HG03432 (cell line): Measurements from ENCODE around the gene DDX50.
"Not testable (repeated sequence)": the region's sequence is repeated elsewhere in the genome, so short reads cannot be mapped to it uniquely, and the experiment has no call there.

Source experiments
- ATAC-seq: cut with Tn5 transposase; IDR thresholded peaks from one replicate; pipeline ENCODE4 v1.9.1; 2021; ENCODE audit warnings: mild to moderate bottlenecking, moderate library complexity; ENCODE audit not compliant: unreplicated experiment

The DDX50 gene

DNA sequence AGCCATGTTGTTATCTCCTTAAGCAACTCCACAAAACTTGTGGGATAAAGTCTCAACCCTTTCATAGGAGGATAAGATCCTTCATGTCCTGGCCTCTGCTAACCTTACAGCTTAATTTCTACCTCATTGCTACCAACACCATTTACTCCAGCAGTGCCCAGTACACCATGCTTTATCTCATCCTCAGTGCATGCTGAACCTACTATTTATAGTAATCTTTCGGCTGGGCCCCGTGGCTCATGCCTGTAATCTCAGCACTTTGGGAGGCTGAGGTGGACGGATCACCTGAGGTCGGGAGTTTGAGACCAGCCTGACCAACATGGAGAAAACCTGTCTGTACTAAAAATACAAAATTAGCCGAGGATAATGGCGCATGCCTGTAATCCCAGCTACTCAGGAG, 78.6 kb downstream of the DDX50 start:
- not testable (repeated sequence) for ATAC-seq

DNA sequence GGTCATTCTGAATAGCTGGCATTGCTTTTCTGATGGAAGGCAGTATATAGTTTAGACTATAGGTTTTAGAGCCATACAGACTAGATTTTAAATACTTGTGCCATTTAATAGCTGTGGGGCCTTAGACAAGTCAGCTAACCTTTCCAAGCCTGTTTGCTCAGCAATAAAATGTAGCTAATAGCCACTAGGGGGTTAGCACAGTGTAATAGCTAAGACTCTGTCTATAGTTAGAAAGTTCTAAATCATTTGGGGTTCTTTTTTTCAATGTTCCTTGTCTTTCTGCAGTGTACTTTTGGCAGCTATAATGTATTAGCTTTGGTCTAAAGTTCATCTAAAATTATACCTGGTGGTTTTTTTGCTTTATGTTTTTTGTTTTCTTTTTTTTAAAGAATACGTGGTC, 80.0 kb downstream of the DDX50 start:
- ATAC-seq, result no peak

DNA sequence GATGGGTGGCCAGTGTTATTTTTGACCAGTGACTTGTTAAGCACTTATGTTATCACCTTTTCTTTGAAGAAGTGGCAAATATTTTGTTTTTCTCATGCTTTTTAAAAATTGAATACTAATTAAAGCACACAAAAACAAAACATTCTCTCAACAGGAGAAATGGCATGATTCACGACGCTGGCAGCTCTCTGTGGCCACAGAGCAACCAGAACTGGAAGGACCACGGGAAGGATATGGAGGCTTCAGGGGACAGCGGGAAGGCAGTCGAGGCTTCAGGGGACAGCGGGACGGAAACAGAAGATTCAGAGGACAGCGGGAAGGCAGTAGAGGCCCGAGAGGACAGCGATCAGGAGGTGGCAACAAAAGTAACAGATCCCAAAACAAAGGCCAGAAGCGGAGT, 81.3 kb downstream of the DDX50 start:
- no peak for ATAC-seq

DNA sequence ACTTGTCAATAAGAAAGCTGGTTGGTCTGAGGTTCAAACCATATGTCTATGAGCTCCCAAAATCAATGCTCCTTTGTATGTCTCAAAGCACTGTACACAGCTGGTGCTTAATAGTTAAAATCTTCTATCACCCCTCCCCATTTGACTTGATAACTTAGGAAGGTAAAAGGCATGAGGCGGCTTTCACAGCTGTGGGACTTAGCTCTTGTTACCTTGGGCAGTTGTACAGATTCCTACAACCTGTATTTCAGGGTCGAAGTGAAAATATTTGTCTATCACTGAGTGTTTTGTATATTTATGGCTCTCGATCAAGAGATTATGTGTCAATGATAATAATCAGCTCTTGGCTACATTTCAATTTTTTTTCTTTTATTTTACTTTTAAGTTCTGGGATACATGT, 86.5 kb downstream of the DDX50 start:
- ATAC-seq, result no peak

DNA sequence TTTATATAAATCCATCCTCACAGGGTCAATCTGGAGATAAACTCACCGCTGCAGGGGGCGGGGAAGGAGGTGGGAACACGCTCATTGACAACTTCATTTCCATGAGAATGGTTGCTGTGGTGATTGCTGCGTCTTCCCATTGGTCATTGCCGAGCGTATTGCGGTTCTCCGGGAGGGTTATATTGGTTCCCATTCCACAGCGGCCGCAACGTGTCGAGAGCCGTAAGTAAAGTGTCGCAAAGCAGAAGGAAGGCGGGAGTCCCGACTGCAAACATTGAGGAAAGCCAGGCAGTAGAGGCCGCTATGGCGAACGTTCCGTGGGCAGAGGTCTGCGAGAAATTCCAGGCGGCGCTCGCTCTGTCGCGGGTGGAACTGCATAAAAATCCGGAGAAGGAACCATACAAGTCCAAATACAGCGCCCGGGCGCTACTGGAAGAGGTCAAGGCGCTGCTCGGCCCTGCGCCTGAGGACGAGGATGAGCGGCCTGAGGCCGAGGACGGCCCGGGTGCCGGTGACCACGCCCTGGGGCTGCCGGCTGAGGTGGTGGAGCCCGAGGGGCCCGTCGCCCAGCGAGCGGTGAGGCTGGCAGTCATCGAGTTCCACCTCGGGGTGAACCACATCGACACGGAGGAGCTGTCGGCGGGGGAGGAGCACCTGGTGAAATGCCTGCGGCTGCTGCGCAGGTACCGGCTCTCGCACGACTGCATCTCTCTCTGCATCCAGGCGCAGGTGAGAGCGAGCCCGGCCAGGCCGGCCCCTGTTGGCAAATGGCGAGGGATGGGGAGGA, 87.6 kb downstream of the DDX50 start, which contains the start of gene KIFBP:
KIFBP (plus strand) TSS at position 274 of the 787 bp plus-strand sequence; CDS start at position 304, 30 bp downstream.
- peak; percentile 84 for ATAC-seq

DNA sequence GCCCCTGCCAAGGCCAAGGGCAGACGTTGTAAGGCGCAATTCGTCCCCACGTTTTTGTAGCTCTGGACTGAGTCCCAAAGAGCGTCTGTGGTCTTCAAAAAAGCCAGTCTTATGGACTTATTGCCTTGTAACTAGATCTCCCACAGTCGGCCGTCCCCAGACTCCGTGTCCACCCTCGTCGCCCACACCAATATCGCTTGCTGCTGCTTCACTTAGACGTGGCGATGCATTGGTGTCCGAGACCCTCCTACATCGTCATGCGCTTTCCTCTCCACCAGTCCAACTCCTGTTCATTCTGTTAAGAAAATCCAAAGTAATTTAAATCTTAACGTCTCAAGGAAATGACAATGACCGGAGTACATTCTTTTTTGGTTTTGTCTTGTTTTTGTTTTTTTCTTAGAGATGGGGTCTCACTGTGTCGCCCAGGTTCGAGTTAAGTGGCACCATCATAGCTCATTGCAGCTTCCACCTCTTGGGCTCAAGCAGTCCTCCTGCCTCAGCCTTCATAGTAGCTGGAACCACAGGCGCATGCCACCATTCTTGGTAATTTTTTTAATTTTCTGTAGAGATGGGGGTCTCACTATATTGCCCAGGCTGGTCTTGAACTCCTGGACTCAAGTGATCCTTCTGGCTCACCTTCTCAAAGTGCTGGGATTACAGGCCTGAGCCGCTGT, 88.3 kb downstream of the DDX50 start:
- ATAC-seq, result no peak

DNA sequence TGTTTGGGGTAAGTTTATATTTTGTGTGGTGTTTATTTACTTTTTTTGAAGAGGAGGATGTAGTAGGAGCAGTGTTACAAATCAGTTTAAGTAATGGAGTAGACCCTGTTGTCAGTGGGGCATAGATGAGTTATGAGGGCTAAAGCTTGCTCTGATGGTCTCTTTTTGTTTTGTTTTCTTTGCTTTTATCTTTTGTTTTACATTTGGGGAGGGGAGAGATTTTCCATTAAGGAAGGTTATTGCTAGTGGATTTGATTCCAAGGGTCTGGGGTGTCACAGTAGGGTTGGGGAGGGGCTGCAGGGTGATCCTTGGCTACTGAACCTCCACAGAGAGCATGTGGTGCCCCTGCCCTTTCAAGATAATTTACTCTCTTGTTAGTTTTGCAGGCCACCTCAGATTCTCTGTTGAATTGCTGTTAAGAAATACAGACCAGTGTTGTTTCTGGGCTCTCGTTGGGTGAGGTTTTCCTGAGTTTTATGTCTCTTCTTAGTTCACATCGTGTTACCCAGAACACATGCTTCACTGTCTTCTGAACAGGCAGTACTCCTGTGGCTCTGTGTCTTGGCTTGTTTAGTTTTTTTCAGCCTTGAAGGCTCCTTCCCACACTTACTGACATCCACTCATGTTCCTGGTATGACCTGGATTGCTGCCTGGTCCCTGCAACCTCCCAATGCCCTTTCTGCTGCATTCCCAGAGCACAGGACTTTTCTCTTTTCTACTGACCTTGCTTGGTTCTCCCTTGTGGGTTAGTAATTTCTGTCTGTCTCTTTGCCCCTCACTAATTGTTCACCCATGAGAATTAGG, 91.7 kb downstream of the DDX50 start:
- no peak for ATAC-seq
